ENCODE results near the gene TAF7L.

The TAF7L gene

DNA sequence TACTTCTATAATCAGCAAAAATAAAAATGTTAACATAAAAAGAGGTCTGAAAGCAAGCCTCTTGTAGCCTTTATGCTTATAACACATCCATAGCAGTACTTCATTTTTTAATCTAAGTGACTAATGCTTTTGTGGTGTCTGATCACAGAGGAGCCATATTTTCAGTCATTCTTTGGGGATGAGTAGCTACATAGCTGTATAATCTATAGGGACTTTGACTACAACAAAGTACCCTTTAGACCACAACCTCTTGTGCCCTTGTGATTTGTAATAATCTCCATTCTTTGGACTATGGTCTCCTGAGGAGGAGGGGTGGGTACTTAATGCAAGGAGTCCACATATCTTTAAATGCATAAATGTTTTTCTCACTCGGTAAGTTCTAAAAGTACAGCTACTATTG lies 62.0 kb downstream of the TAF7L start:
- H3K4me3 ChIP-seq, result no peak overlapping the region
- H3K27ac ChIP-seq, result no peak overlapping the region

DNA sequence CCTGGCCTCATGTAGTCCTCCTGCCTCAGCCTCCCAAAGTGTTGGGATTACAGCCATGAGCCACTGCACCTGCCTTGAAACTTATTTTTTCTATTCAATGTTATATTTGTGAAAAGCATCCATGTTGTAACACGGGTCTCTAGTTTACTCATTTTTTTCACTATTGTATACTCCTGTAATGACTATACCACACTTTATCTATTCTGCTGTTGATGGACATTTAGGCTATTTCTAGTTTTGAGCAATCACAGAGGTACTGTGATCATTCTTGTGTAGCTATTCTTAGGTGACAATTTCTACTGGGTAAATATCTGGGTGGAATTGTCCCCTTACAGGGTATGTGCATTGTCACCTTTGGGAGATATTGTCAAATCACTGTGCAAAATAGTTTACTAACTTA lies 67.9 kb downstream of the TAF7L start:
- H3K4me3 ChIP-seq, result no peak overlapping the region
- no peak overlapping the region for H3K27ac ChIP-seq

DNA sequence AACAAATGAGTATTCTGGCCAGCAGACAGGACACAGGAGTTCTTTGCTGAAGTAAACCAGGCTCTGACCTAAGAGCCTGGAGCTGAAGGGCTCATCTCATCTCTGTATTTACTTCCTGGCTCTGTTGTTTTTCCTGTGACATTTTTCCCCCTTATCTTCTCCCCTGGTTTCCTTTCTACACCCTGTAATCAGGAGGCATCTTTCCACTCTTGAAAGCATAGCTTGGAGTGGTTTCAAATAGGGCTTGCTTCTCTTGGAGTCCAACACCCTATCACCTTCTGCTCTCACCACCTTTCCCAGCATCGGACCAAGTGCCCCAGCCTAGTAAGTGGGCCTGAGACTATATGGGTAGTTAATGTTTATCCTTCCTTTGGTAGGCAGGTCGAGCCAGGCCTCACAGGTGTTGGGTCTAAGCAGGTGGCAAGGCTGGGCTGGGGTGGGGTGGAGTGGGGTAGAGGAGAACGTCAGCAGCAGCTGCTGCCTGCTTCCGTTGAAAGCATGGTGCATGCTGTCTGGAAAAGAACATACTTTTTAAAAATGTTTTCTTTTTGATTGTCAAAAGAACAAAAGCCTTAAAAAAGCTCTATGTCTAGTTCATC lies 70.4 kb downstream of the TAF7L start:
- H3K4me3 ChIP-seq, result no peak overlapping the region
- no peak overlapping the region for H3K27ac ChIP-seq

DNA sequence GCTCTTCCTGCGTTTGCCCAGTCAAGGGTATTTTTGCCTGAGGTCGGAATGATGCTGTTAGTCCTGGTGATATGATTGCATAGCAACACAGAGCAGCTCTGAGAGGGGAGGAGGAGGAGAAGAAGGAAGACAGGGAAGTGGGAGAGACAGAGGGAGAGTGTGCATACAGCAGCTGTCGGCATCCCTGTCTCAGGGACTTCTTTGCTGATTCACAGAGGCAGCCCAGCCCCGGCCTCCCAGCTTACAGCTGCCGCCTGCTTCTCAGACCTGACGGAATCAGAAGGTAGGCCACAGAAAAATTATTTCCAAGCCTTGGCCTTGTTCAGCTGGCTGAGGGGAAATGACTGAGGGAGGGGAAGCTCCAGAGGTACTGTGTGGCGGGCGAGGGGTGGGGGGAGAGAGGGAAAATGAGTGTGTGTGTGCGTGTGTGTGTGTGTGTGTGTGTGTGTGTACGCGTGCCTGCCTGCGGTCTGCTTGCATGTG lies 71.2 kb downstream of the TAF7L start:
- Histone ChIP-seq H3K27ac (no peak overlapping the region), H3K4me3 (no peak overlapping the region)

DNA sequence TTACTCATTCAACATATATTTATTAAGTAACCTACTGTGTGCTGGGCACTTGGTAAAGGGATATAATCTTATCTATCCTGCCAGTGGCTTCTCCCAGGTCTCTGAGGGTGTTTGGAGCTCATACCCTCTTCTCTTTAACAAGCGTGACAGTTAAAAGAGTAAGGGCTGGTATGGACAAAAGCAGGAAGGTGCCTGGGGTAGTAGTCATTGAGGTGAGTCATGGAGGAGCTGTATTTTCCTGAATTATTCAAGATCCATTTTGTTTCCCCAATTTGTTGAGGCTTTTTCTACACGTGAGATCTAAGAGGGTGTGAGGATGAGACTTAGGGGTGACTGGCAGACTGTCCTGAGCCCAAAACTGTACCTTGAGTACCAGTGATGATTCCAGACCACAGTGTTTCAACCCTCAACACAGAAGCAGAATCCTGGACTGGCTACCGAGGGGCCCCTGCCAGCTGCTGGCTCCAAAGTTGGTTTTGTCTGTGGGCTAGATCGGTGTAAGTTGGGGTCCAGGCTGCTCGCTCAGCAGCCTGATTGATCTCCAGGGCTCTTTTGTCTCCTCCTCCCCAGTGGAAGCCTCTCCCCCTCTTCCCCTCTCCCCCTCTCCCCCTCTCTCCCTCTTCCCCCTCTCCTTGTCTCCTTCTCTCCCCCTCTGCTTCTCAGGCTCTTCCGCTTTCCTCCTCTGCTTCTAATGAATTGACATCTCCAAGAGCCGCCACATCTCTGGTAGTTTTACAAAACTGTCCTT lies 71.8 kb downstream of the TAF7L start, which contains the start of gene DRP2:
TSS of gene DRP2 (plus strand) at position 671 of the 748 bp plus-strand sequence. CDS start 11,862 bp downstream, outside the sequence.
- no peak within 1 kb of the TSS for H3K27ac ChIP-seq
- H3K4me3 ChIP-seq, result no peak within 1 kb of the TSS
